ENCODE results near the gene PASK.
"Not testable (repeated sequence)": the region's sequence is repeated elsewhere in the genome, so short reads cannot be mapped to it uniquely, and the experiment has no call there.

The PASK gene

GRCh38 chr2:241107031-241107783 lies 42.1 kb downstream of the PASK start:
- DNase-seq (ENCODE audit: low read depth in 2 of 2): no peak

- DNase-seq (ENCODE audit: low read depth in 2 of 2): no peak
These were observed 43.6 kb downstream of the PASK start for GRCh38 chr2:241105641-241106040.

- DNase-seq (ENCODE audit: low read depth in 2 of 2): not testable (repeated sequence)
These were observed 44.7 kb downstream of the PASK start for GRCh38 chr2:241104611-241105010.

- no peak for DNase-seq (ENCODE audit: low read depth in 2 of 2)
These were observed 46.1 kb downstream of the PASK start for GRCh38 chr2:241103176-241103595.

- DNase-seq (ENCODE audit: low read depth in 2 of 2): peak; percentile 86 to 87
These were observed 47.0 kb downstream of the PASK start, which contains the start of gene MTERF4 for GRCh38 chr2:241102239-241102803. MTERF4 (minus strand) TSS chr2:241102287; CDS start chr2:241102273, 14 bp downstream.

- DNase-seq (ENCODE audit: low read depth in 2 of 2): no peak
These were observed 50.0 kb downstream of the PASK start for GRCh38 chr2:241099246-241099645.

- DNase-seq (ENCODE audit: low read depth in 2 of 2): no peak
These were observed 52.3 kb downstream of the PASK start for GRCh38 chr2:241096979-241097378.

- no peak for DNase-seq (ENCODE audit: low read depth in 2 of 2)
These were observed 53.5 kb downstream of the PASK start for GRCh38 chr2:241095594-241096290.

GRCh38 chr2:241094924-241095420 lies 54.3 kb downstream of the PASK start:
- DNase-seq (ENCODE audit: low read depth in 2 of 2): no peak

- DNase-seq (ENCODE audit: low read depth in 2 of 2): no peak
These were observed 55.1 kb downstream of the PASK start for GRCh38 chr2:241094172-241094571.

- DNase-seq (ENCODE audit: low read depth in 2 of 2): not testable (repeated sequence)
These were observed 56.0 kb downstream of the PASK start for GRCh38 chr2:241093133-241093781.

- DNase-seq (ENCODE audit: low read depth in 2 of 2): no peak
These were observed 56.6 kb downstream of the PASK start for GRCh38 chr2:241092677-241093076.

GRCh38 chr2:241091734-241092445 lies 57.4 kb downstream of the PASK start:
- no peak for DNase-seq (ENCODE audit: low read depth in 2 of 2)

GRCh38 chr2:241091201-241091600 lies 58.1 kb downstream of the PASK start:
- no peak for DNase-seq (ENCODE audit: low read depth in 2 of 2)

GRCh38 chr2:241088791-241089732 lies 60.2 kb downstream of the PASK start:
- no peak for DNase-seq (ENCODE audit: low read depth in 2 of 2)

- DNase-seq (ENCODE audit: low read depth in 2 of 2): no peak
These were observed 60.9 kb downstream of the PASK start for GRCh38 chr2:241088376-241088775.

GRCh38 chr2:241087420-241088268 lies 61.6 kb downstream of the PASK start:
- no peak for DNase-seq (ENCODE audit: low read depth in 2 of 2)

- DNase-seq (ENCODE audit: low read depth in 2 of 2): no peak
These were observed 64.3 kb downstream of the PASK start for GRCh38 chr2:241084856-241085444.

- DNase-seq (ENCODE audit: low read depth in 2 of 2): no peak
These were observed 66.2 kb downstream of the PASK start for GRCh38 chr2:241083091-241083415.

All from stimulated activated CD8-positive, alpha-beta memory T cell treated with anti-CD3 and anti-CD28 coated beads, Interleukin-2, amount 100 ng/mL, for 48 hours (primary cell).